Globus pallidus (tissue), 1 donor: Measurements from ENCODE around the gene FAM47E.
A peak's percentile ranks its signal among the peaks of the same experiment; 100 is the strongest.

Experiments used
- DNase-seq: peaks from one replicate; pipeline ENCODE4 v3.0.0-alpha.2; 2015; ENCODE audit warnings: low spot score

FAM47E gene, protein sequence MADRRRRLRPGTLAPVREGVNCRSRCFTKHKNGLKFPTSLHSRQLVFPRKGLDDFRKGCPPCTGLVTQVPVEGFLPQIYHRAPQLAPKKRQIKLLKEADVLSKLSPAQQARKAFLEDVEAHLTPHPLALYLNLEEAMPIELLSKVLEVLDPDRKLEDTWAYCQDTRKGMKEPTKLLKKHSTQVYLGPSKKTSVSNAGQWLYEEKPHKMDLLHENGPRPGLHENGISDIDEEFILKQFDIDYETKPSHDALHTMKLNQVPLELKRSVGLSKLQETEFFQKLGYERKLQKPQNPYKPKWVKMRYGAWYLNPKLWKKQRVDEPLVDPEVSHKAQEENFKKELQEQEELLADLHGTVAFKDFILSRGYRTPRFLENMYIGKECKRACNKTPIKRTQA

DNA sequence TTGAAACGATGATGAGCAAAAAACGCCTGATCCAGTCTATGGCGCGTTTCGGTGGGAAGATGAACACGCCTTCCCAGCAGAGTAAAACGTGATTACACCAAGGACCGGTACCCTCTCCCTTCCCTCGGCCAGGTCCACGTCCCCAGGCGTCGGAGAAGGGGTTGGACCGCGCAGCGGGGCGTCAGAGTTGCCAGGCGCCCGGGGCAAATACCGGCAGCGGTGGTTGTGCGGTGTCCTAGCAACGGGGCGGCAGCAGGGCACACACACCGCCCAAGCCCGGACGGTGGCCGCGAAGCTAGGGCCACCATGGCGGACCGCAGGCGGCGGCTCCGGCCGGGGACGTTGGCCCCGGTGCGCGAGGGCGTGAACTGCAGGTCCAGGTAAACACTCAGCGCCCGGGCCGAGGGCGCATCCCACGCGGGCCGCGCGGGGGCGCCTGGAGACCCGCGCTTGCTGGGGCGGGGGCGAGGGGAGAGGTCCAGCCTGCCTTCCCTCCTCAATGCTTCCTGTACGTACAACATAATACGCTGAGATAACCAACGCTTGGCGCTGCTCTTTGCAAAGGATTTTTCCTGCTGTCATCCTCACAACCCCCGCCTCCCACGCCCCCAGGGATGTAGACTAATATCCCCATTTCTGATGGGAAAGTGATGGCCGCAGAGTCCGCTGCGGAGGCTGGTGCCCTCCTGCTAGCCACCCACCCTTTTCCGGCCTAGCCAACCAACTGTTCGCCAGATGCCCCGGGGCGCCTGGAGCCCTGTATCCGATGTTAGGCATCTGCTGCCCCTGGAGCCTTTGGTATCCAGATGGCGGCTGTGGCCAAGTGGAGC lies at the start of gene FAM47E:
TSS of gene FAM47E (plus strand) at position 281 of the 830 bp plus-strand sequence. CDS start at position 307, 26 bp downstream.
- DNase-seq, result peak; percentile 46

DNA sequence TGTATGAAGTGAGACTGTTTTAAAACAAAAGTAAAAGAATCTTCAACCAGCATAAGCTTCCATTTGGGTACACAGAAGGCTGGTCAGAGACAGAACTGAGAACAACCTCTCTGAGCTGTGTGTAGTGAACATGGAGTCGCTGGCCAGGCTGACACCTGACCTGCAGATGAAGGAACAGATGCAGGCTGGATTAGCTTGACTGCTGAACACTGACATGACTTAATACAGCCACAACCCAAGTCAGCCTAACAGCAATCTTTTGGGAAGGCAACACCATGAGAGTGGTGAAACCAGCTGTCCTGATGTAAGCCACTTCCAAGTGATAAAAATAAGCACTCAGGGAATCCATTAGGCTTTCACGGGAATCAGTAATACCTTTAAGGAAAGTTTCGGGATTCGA lies 48.0 kb upstream of the FAM47E start:
- no peak for DNase-seq

DNA sequence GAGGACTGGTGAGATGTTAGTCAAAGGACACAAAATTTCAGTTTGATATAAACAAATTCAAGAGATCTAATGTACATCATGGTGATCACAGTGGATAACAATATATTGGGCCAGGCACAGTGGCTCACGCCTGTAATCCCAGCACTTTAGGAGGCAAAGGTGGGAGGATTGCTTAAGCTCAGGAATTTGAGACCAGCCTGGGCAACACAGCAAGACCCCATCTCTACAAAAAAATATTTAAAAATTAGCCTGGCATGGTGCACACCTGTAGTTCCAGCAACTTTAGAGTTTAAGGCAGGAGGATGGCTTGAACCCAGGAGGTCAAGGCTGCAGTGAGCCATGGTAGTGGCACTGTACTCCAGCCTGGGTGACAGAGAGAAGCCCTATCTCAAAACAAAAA lies 46.6 kb upstream of the FAM47E start:
- DNase-seq, result no peak

DNA sequence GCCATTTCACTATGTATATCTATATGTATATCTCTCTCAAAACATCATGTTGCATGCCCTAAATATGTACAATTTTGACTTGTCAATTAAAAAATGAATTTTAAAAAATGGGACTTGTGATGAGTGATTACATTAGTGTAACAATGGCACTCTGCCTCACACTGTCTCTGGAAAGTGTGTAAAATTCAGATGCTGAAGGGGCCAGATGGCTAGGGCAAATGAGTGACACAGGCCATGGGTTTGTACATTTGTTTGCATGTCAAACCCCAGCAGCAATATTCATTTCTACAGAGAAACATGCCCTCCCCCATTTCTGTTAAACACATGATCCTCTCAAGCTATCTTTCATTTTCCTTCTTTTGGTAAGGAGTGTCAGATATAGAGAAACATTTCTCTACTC lies 46.0 kb upstream of the FAM47E start:
- DNase-seq, result no peak

DNA sequence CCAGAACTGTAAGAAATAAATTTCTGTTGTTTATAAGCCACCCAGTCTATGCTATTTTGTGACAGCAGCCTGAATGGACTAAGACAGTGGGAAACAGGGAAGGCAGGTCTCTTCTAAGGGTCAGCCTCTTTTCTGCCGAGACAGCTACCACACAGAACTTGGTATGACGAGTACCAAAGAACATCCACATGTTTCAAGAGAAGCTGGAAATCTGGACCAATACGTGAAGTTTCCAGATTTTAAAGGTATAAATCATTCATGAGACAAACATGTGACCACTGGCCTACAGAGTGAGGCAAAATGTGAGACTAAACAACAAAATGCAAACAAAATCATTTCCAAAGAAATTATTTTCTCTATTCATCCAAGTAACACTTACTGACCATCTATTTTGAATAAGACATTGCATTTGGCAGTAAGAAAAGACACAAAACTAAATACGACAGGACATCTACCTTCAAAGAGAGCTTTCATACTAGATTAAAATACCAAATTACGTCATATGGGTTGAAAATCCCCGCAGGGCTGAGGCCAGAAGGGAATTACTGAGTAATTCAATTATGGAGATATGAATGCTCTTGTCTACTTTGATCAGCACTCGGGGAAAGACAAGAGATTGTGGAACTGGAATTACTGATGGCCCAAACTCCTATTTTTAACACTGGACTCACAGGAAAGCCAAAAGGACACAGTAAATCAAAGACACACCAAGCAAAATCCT lies 45.1 kb upstream of the FAM47E start:
- DNase-seq, result no peak

DNA sequence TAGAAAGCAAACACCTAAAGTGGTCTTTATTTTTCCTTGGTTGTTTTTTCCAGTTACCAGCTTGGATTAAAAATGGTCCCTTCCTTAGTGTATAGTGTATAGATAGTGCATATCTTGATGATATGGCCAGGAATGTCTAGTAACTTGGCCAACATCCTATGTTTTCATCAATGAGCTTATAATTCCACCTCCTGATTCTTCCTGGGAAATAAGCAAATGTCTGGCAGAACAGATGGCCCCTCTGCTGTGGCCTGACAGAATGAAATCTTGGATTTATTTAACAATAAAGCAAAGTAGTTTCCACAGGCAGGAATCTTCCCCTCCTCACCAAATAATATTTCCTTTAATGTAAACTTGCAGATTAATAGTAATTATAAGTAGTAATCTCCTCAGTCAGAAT lies 44.0 kb upstream of the FAM47E start:
- DNase-seq, result no peak

DNA sequence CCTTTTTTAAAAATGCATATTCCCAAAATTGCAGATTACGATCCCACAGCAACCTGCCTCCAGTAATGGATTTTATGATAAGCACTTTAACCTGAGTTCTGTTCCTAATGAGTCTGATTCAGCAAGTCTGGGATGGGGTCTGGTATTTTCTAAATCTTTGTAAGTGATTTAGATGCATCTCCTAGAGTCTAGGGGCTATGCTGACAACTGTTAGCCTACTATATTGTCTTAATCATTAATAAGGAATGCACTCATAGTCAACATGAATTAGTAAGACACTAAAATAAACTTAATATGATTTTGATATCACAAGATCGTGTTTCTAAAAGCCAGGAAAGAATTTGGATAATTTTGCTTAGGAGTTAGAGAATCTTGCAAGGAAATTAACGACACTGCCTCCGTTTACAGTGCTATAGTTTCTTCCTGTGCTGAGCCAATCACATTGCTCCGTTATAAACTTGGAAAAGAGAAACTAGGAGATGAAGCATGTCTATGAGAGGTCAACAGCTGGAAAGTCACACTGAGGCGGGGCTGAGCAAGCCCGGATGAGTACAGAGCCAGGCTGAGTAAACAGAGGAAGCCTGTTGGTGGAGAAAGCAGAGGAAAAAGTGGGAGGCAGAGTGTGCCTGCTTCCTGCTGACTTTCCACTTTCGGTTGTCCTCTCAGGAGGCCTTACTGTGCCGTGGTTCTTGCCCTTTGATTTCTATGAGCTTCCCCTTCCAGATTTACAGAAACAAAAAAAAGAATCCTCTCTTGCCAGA lies 43.3 kb upstream of the FAM47E start:
- peak; percentile 93 for DNase-seq

DNA sequence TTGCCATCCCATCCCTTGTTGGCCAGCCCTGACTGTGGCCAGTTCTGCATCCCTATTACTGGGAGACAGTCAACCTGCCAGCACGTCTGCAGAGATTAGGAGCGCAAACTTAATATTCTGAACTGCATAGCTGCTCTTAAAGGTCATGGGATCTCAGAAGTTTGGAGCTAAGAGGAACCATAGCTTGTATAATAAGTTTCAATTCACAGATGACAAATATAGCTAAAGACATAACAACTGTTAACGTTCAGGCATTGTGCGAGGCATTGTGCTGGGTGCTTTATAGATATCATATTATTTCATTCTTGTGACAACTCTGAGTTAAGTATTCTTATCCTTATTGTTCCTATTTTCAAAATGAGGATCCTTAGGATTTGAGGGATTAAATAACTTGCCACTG lies 41.6 kb upstream of the FAM47E start:
- no peak for DNase-seq

DNA sequence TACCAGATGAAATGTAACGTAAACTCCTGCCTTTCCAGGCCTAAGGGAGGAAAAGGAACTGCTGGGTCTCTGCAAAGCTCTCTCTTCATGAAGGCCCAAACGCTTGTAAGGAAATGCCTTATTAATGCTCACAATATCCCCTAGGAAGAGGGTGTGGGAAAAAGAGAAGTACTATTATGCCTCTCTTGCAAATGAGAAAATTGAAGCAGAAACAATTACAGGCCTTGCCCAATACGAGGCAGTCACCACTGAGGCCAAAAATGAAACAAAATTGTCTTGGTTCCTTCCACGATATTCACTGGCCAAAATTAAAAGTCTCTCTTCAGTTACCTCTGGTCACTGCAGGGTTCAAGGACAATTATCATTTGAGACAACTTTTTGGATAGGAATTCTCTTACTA lies 41.1 kb upstream of the FAM47E start:
- DNase-seq, result no peak

DNA sequence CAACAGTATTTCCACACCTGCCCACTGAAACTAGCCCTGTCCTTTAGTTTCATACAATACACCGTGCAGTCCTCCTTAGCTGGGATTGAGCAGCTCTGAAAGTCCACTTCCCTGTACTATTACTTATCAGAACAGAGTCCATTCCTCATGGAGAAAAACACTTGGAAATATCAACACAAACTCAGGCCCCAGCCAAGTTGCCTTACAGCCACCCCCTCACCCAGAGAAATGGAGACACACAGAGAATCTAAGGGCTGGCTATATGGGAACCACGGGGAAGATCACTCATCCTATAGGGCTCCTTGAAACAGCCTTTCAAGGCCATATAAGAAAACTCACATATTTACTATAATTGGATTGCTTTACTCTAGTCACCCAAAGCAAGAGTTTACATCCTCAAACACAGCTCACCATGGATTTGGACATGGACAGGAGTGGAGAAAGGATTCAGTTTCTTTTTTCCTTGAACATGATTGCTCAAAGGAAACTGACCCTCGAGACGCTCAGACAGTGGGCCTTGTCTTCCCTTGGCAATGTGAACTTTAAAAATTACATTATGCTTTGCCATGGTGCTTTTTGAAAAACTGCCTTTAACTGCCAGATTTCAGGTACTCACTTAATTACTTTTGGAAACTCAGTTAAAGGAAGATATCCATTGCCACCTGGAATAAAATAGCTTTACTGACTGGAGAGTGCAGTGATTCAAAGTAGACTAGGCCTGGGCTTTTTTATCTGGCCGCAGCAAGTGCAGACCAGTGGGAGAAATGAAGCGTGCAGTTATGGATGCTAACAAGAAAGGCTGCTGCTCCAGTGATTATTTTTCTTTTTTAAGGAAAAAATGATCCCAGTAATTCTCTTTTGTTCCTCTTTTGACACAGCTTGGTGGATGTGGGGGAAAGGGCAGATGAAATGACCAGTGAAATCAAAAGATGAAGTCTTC lies 39.5 kb upstream of the FAM47E start:
- peak; percentile 48 for DNase-seq

DNA sequence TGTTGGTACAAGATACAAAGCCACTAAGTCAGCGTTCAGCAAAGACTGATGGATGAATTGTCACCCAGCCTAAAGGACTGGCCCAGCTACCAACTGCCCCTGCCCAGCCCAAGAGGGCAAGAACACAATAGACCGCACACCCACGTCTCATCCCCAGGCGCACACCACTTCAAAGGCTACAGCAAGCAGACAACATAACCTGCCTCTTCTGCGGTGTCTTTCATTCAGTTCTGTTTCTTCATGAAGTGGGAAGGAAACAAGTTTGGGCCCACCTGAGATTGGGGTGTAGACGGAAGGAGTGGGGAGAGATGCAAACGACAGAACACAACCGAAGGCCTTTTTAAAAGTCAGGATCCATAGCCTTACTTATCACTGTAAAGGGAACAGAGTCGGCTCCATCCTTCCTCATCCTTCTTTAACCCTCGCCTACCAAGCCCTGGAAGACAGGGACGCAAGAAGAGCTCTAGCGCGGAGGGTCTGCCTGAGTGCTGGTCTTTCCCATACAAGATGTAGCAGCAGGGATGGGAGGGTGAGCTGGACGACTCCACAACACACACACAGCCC lies 38.6 kb upstream of the FAM47E start:
- peak; percentile 66 for DNase-seq

DNA sequence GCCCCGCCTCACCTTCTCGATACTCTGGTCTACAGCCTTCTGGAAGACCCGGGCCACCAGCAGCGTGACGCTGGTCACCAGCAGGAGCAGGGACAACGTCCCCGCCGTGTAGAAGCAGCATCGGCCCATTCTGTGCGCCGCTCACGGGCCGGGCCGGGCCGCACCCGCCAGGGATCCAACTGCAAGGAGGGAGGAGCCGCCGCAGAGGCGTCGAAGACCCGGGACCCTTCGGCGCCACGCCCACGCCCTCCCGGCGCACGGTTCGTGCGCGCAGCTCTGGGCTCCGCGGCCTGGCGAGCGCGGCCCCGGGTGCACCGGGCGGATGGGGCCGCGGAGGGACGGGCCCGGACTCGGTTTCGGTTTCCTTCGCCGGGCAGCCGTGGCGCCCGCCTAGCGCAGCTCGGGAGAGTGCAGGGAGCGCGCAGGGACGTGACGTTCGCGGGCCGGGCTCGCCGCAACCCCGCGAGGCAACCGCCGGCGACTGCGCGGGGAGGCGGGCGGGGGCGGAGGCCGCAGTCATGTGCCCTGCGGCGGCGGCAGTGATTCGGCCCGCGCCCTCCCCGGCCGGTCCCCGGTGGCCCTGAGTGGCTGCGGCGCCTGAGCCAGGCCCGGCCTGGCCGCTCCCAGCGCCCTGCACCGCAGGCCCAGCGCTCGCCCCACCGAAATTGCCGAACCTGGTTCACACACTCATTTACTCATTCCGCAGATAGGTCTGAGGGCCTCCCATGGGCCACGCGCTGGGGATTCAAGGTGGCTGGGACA lies 37.9 kb upstream of the FAM47E start, which contains the start of gene SCARB2:
TSS of gene SCARB2 (minus strand) at position 410 of the 762 bp plus-strand sequence. CDS start at position 129, 281 bp downstream.
- DNase-seq, result peak; percentile 91

DNA sequence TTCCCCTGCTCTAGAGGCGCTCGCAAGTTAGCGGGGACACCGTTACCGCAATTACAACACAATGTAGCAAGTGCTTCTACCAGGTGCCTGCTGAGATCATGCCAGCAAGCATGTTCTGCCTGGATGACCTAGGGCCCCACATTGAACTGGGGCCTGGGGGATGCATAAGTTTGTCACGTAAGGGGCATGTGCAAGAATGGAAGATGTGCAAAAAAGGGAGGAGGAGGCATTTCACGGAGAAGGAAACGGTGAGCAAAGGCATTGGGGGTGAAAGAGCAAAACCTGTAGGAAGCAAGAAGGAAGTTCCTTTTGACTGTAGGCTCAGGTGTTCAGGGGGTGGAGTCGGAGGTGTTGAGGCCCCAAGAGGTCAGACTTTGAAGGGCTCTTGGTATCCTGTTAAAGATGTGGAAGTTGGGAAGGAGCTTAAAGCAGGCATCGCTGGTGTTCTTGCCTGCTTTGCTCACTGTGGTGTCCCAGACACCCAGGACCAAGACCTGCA lies 37.3 kb upstream of the FAM47E start:
- DNase-seq, result no peak

DNA sequence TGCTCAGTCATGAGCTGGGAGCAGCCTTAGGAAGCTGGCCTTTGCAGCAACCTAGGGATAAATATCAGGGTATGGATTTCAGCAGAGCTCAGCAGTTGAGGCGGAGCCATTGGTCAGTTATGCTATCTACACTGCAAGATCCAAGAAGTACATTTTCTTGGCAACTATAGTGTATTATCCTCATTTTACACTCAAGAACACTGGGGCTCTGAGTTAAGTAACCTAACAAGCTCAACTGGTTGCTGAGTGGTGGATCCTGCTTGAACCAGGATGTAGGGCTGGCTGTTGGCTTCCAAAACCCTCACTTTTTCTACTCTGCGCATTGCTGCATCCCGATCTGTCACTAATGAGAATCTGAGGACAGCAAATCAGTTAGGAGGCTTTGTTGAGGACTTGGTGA lies 36.4 kb upstream of the FAM47E start:
- DNase-seq, result no peak

DNA sequence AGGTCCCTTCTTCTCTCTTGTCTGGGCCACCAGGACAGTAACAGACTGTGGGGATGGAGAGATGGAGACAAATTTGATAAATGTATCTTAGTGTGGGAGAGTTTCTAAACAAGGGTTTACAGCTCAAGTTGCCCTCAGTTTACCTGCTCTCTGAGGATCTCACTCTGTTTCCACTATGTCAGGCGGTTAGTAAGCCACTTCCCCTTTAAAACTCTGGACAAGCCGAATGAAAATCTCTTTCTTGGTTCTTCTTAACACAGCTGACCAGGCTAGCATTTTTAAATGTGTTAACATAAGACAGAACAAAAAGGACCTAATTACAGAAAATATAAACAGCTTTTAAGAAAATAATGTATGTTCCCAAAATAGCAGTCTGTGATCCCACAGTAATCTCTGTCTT lies 35.0 kb upstream of the FAM47E start:
- no peak for DNase-seq

DNA sequence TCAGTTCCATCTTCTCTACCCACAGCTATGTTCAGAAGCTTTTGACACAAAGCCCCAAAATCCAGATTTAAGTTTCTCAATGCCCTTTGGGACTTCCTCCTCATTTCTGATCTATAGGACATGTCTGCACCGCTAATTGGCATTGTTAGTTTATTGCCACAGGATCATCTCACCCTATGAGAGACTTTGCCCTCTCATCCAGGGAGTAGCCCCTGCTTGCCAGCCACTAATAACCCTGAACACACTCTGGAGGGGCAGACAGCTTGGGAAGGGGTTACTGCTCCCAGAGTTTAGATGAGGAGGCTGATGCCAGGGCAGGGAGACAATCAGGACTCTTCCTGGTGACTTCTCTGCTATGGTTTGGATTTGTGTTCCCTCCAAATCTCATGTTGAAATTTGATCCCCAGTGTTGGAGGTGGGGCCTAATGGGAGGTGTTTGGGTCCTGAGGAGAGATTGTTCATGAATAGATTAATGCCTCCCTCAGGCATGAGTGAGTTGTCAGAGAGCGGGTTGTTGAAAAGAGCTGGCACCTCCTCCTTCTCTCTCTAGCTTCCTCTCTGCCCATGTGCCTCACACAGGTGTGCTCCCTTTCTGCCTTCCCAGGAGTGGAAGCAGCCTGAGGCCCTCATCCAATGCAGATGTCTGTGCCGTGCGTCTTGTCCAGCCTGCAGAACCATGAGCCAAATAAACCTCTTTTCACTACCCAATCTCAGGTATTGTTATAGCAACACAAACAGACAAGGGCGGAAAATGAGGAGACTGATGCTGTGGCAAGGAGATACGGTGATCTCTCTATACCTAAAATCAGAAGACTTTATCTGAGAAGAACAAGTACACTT lies 34.3 kb upstream of the FAM47E start:
- no peak for DNase-seq

DNA sequence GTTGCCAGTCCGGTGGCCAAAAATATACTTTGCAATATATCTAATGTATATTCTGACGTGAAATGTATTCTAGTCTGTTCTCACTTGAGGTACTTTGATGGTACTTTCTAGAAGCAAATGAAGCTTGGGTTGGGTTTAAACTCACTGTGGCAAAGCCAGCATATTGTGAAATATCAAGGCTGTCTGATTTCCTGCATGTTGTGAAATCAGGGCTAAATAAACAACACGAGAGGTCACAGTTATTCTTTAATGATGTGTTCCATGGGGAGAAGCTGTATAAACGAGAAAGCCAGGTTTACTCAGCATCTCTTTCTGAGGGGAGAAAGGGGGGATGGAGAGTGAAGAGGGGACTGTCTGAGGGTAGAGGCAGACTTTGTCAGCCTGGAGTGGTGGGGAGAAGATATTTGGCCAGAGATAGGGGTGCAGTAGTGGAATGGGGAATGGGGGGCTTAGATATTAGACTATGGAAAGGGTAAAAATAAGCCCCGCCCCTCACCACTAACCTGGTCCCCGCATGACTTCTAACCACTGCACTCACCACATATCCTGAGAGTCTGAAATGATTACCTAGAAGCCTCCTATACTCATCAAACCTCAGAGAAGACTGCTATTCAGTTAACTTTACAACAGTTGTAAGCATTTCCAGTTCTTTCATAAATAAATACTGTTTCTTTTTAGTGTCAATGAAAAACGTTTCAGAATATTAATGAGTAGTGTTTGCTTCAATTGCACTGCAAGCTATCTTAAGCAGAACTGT lies 32.0 kb upstream of the FAM47E start:
- no peak for DNase-seq

DNA sequence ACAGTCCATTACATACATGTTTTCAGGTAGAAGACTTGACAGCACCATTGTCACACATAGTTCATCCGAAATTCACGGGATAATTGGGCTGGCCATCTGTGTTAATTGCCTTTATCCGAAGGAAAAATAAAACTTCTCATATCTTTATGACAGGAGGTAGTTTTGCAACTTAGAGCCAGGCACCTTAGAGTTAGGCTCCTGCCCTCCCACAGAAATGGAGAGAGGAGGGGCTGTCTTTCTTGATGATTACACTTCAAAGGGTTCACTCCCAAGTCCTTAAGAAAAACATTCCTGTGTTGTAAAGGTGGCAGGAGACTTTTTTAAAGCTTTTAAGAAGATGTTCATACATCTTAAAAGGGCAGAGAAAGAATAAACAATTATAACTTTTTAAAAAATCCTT lies 27.4 kb upstream of the FAM47E start:
- no peak for DNase-seq
